Measurements from ENCODE around the gene GDPD3. TPM values are rescaled to one million over a fixed set of nuclear protein-coding genes. Genes with fewer than 3 reads are reported as not detected.
A peak's percentile ranks its signal among the peaks of the same experiment; 100 is the strongest.

Gene GDPD3
- total RNA-seq, result 10 to 100 TPM in 1 of 3 donors, 1 to 10 TPM in 2; 5.3 to 14.7 (median 9.1) TPM
- 4.3 TPM for total RNA-seq (2013)

DNA sequence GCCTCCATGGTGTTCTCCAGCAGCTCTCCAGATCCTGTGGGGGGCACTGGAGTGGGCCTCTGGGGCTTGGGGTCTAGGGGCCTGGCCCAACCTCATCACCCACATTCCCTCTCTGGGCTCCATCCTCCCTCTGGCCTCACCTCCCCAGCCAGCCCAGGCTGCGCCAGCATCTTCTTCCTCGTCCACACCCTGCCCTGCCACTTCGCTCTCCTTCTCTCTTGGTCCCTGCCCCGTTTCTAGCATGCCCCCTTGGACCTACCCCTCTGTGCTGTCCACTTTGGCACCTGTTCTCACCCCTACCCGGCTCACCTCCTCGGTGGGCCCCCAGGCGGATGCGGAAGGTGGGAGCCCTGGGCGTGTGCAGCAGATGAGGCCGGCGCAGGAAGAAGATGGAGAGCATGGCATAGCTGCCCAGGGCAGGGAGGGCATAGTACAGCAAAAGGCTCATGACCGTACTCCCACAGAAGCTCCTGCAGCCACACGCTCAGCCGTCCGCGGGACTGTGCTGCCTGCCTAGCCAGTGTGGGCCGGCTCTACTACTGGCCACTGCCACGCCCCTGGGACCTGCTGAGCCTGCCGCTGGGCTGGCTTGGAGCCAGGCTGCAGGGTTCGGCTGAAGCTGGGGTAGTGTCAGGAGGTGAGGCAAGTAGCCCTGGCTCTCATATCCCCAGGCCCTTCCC lies at the start of gene GDPD3:
Gene GDPD3 (minus strand): TSS at position 507 of the 680 bp plus-strand sequence. CDS start 59 bp downstream, at position 448.
- no peaks in the 10 kb centered on the region for H3K4me1 ChIP-seq (ENCODE audit: control insufficient read depth, insufficient read depth, low read length)
- TF ChIP-seq CTCF (IDR thresholded peaks at IDR 0.05), result no peak
- peaks cover 21% of the 10 kb centered on the region for H3K36me3 ChIP-seq (ENCODE audit: control insufficient read depth, insufficient read depth, low read length)
- H3K27me3 ChIP-seq (ENCODE audit: control insufficient read depth, insufficient read depth, low read length), result no peaks in the 10 kb centered on the region
- no peaks in the 10 kb centered on the region for H3K9me3 Mint-ChIP-seq
- H3K27me3 Mint-ChIP-seq (ENCODE audit: low read depth in 2 of 2), result no peaks in the 10 kb centered on the region
- intact Hi-C loops (cut with micrococcal nuclease), result no loop called here
- H3K27ac Mint-ChIP-seq, result peak within 1 kb of the TSS in 1 of 2 donors; percentile 40
- H3K4me1 Mint-ChIP-seq, result peaks cover 0 to 6% of the 10 kb centered on the region in 2 donors
- H3K36me3 Mint-ChIP-seq, result peaks cover 7% of the 10 kb centered on the region
- WGBS (ENCODE audit: insufficient coverage), result 97% methylated on average over 20 of the region's 20 CpGs
- DNase-seq, result no peak
- no peak within 1 kb of the TSS for H3K27ac ChIP-seq (ENCODE audit: low read length)
- no peak within 1 kb of the TSS for H3K4me3 Mint-ChIP-seq
- ATAC-seq, result no peak
- no peaks in the 10 kb centered on the region for H3K9me3 ChIP-seq (ENCODE audit: control insufficient read depth, insufficient read depth, low read length)
- H3K4me3 ChIP-seq (ENCODE audit: low read length), result no peak within 1 kb of the TSS

DNA sequence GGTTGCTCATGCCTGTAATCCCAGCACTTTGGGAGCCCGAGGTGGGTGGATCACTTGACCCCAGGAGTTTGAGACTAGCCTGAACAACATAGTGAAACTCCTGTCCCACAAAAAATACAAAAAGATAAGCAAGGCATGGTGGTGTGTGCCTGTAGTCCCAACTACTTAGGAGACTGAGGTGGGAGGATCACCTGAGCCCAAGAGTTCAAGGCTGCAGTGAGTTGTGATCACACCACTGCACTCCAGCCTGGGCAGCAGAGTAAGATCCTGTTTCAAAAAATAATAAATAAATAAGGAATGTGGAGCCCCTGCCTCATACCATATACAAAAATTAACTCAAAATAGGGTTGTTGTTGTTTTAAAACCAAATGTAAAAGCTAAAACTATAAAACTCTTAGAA lies 43.9 kb upstream of the GDPD3 start:
- H3K27ac Mint-ChIP-seq, result no peak overlapping the region
- no peaks in the 10 kb centered on the region for H3K36me3 Mint-ChIP-seq
- Histone ChIP-seq H3K4me1 (ENCODE audit: control insufficient read depth, insufficient read depth, low read length) (no peaks in the 10 kb centered on the region), H3K9me3 (ENCODE audit: control insufficient read depth, insufficient read depth, low read length) (no peaks in the 10 kb centered on the region), H3K4me3 (ENCODE audit: low read length) (no peak overlapping the region), H3K27me3 (ENCODE audit: control insufficient read depth, insufficient read depth, low read length) (no peaks in the 10 kb centered on the region), H3K36me3 (ENCODE audit: control insufficient read depth, insufficient read depth, low read length) (no peaks in the 10 kb centered on the region), H3K27ac (ENCODE audit: low read length) (no peak overlapping the region)
- peaks cover 0 to 3% of the 10 kb centered on the region in 2 donors for H3K4me1 Mint-ChIP-seq
- no peak overlapping the region for H3K4me3 Mint-ChIP-seq
- intact Hi-C loops (cut with micrococcal nuclease), result no loop called here
- WGBS (ENCODE audit: insufficient coverage), result 100% methylated on average over 1 of the region's 1 CpG
- no peak for ATAC-seq
- DNase-seq, result no peak
- no peak for TF ChIP-seq CTCF (IDR thresholded peaks at IDR 0.05)
- H3K27me3 Mint-ChIP-seq (ENCODE audit: low read depth in 2 of 2), result no peaks in the 10 kb centered on the region
- no peaks in the 10 kb centered on the region for H3K9me3 Mint-ChIP-seq

DNA sequence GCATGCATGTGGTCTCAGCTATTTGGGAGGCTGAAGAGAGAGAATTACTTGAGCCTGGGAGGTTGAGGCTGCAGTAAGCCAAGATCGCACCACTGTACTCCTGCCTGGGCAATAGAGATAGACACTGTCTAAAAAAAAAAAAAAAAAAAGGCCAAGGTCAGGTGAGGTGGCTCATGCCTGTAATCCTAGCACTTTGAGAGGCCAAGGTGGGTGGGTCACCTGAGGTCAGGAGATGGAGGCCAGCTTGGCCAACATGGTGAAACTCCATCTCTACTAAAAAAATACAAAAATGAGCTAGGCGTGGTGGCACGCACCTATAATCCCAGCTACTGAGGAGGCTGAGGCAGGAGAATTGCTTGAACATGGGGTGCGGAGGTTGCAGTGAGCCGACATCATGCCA lies 41.9 kb upstream of the GDPD3 start:
- Histone ChIP-seq H3K9me3 (ENCODE audit: control insufficient read depth, insufficient read depth, low read length) (peaks cover under 1% of the 10 kb centered on the region), H3K36me3 (ENCODE audit: control insufficient read depth, insufficient read depth, low read length) (no peaks in the 10 kb centered on the region), H3K27ac (ENCODE audit: low read length) (no peak overlapping the region), H3K4me1 (ENCODE audit: control insufficient read depth, insufficient read depth, low read length) (peaks cover 2% of the 10 kb centered on the region), H3K27me3 (ENCODE audit: control insufficient read depth, insufficient read depth, low read length) (no peaks in the 10 kb centered on the region), H3K4me3 (ENCODE audit: low read length) (no peak overlapping the region)
- ATAC-seq, result no peak
- no peaks in the 10 kb centered on the region for H3K9me3 Mint-ChIP-seq
- H3K36me3 Mint-ChIP-seq, result no peaks in the 10 kb centered on the region
- 93% methylated on average over 5 of the region's 5 CpGs for WGBS (ENCODE audit: insufficient coverage)
- no peak overlapping the region for H3K27ac Mint-ChIP-seq
- no peaks in the 10 kb centered on the region for H3K4me1 Mint-ChIP-seq
- no peak overlapping the region for H3K4me3 Mint-ChIP-seq
- intact Hi-C loops (cut with micrococcal nuclease), result no loop called here
- DNase-seq, result no peak
- H3K27me3 Mint-ChIP-seq (ENCODE audit: low read depth in 2 of 2), result no peaks in the 10 kb centered on the region
- no peak for TF ChIP-seq CTCF (IDR thresholded peaks at IDR 0.05)

- Mint-ChIP-seq H3K4me3 (no peak overlapping the region), H3K27ac (no peak overlapping the region)
Observed at GRCh38 chr16:30152517-30152916, 39.2 kb upstream of the GDPD3 start.

More at GRCh38 chr16:30152517-30152916, 39.2 kb upstream of the GDPD3 start:
- Mint-ChIP-seq H3K9me3 (peaks cover 2 to 3% of the 10 kb centered on the region in 2 donors), H3K27me3 (ENCODE audit: low read depth in 2 of 2) (no peaks in the 10 kb centered on the region), H3K4me1 (no peaks in the 10 kb centered on the region), H3K36me3 (peaks cover 9% of the 10 kb centered on the region)
- Histone ChIP-seq H3K4me3 (ENCODE audit: low read length) (no peak overlapping the region), H3K27me3 (ENCODE audit: control insufficient read depth, insufficient read depth, low read length) (no peaks in the 10 kb centered on the region), H3K9me3 (ENCODE audit: control insufficient read depth, insufficient read depth, low read length) (peaks cover 11% of the 10 kb centered on the region), H3K4me1 (ENCODE audit: control insufficient read depth, insufficient read depth, low read length) (peaks cover 4% of the 10 kb centered on the region), H3K27ac (ENCODE audit: low read length) (no peak overlapping the region), H3K36me3 (ENCODE audit: control insufficient read depth, insufficient read depth, low read length) (no peaks in the 10 kb centered on the region)
- intact Hi-C loops (cut with micrococcal nuclease), result no loop called here
- no peak for TF ChIP-seq CTCF (IDR thresholded peaks at IDR 0.05)
- no peak for ATAC-seq
- 97% methylated on average over 6 of the region's 9 CpGs for WGBS (ENCODE audit: insufficient coverage)
- DNase-seq, result no peak

All from natural killer cell (primary cell).